ENCODE measurements around the gene TOX2. TPM values are rescaled to one million over a fixed set of nuclear protein-coding genes. Genes with fewer than 3 reads are reported as not detected.
A peak's percentile ranks its signal among the peaks of the same experiment; 100 is the strongest.

Gene TOX2
- total RNA-seq, 2 experiments from 2014 or later: 1.8 to 1.9 TPM

DNA sequence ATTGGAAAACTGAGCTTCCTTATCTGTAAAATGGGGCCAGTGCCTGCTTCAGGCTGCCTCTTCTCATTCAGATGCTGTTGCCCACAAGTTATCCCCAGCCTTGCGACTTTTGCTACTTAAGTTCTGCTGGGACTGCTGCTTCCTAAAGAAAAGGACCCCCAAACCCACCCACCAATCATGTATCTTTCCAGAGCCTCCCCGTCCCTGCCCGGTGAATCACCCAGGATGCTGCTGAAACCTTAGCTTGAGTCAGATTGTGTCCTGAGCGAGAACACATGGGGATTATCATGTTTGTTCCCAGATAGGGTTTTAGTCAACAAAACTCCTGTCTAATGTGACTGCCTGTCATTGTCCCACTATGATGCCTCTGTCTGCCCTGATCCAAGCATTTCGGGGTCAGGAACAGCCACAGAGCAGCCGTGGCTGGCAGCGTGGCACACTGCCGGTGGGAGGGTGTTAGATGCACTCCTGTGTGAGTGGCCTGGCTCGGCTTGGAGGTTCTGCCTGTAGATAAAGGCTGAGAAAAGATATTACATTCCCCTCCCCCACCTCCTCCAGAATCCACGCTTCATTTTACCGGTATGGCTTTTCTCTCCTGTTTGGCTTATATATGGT lies 79.9 kb downstream of the TOX2 start:
- Mint-ChIP-seq H3K27me3 (peaks cover 39% of the 10 kb centered on the region), H3K27ac (no peak overlapping the region), H3K4me3 (no peak overlapping the region), H3K36me3 (no peaks in the 10 kb centered on the region), H3K4me1 (no peaks in the 10 kb centered on the region), H3K9me3 (ENCODE audit: low read depth) (no peaks in the 10 kb centered on the region)
- CTCF ChIA-PET: interaction anchor here (2.5 kb wide), 1 partner anchor 11 kb away, joined by 8 read pairs; no protein-coding TSS in a partner anchor
- DNase-seq: no peak
- ATAC-seq: no peak

GRCh38 chr20:43995645-43996044 lies 81.0 kb downstream of the TOX2 start:
- Mint-ChIP-seq H3K9me3 (ENCODE audit: low read depth) (no peaks in the 10 kb centered on the region), H3K4me1 (no peaks in the 10 kb centered on the region)
- ATAC-seq: no peak

GRCh38 chr20:43996240-43996930 lies 81.7 kb downstream of the TOX2 start:
- CTCF ChIA-PET: interaction anchor here (2.5 kb wide), 1 partner anchor 13 kb away, joined by 8 read pairs; no protein-coding TSS in a partner anchor
- Mint-ChIP-seq H3K27ac (no peak overlapping the region), H3K4me1 (peaks cover under 1% of the 10 kb centered on the region), H3K27me3 (peaks cover 49% of the 10 kb centered on the region), H3K36me3 (peaks cover 6% of the 10 kb centered on the region), H3K4me3 (no peak overlapping the region), H3K9me3 (ENCODE audit: low read depth) (no peaks in the 10 kb centered on the region)
- DNase-seq (no peak), ATAC-seq (no peak)

More at GRCh38 chr20:43995645-43996044, 81.0 kb downstream of the TOX2 start:
- no peak overlapping the region for H3K4me3 Mint-ChIP-seq
- no peak for DNase-seq
- H3K36me3 Mint-ChIP-seq: peaks cover 5% of the 10 kb centered on the region
- no peak overlapping the region for H3K27ac Mint-ChIP-seq
- CTCF ChIA-PET: interaction anchor here (2.5 kb wide), 1 partner anchor 12 kb away, joined by 8 read pairs; no protein-coding TSS in a partner anchor
- peaks cover 47% of the 10 kb centered on the region for H3K27me3 Mint-ChIP-seq

DNA sequence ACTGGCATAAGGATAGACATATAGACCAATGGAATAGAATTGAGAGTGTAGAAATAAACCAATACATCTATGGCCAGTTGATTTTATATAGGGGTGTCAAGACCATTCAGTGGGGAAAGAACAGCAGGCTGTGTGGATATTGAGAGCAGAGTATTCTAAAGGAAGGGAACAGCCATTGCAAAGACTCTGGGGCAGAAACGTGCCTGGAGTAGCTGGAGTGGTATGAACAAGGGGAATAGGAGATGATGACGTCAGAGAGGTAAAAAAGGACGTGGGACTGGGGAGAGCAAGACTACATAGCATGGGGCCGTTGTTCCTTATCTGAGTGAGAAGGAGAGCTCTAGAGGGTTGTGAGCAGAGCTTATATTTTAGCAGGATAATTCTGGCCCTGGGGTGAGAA lies 85.2 kb downstream of the TOX2 start:
- CTCF ChIA-PET: interaction anchor here (1.0 kb wide), 1 partner anchor 15 kb away, joined by 4 read pairs; no protein-coding TSS in a partner anchor
- Mint-ChIP-seq H3K27me3 (peaks cover 74% of the 10 kb centered on the region), H3K9me3 (ENCODE audit: low read depth) (no peaks in the 10 kb centered on the region), H3K36me3 (peaks cover 6% of the 10 kb centered on the region), H3K27ac (no peak overlapping the region), H3K4me1 (peaks cover 10% of the 10 kb centered on the region), H3K4me3 (no peak overlapping the region)
- DNase-seq: peak; percentile 11
- no peak for ATAC-seq

- CTCF ChIA-PET: no interaction called here
- H3K36me3 Mint-ChIP-seq: peaks cover 6% of the 10 kb centered on the region
- H3K9me3 Mint-ChIP-seq (ENCODE audit: low read depth): no peaks in the 10 kb centered on the region
- no peak overlapping the region for H3K27ac Mint-ChIP-seq
- peaks cover 10% of the 10 kb centered on the region for H3K4me1 Mint-ChIP-seq
- H3K27me3 Mint-ChIP-seq: peaks cover 71% of the 10 kb centered on the region
- H3K4me3 Mint-ChIP-seq: no peak overlapping the region
- ATAC-seq (no peak), DNase-seq (peak; percentile 31)
These were observed 87.3 kb downstream of the TOX2 start for GRCh38 chr20:44001667-44002596.

DNA sequence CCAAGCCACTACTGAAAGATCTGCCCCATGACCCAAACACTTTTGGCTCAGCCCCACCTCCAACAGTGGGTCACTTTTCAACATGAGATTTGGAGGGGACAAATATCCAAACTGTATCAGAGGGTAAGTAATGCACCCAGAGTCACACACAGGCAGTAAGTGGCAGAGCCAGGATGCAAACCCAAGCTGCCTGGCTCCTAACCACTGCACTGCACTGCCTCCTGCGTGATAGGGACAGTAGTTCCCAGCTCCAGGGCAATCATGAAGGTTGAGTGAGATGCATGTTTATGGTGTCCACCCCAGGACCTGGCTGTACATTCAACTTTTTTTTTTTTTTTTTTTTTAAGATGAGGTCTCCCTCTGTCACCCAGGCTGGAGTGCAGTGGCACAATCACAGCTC lies 88.2 kb downstream of the TOX2 start:
- ATAC-seq (no peak), DNase-seq (peak; percentile 23)
- Mint-ChIP-seq H3K9me3 (ENCODE audit: low read depth) (no peaks in the 10 kb centered on the region), H3K36me3 (peaks cover 6% of the 10 kb centered on the region), H3K4me3 (no peak overlapping the region), H3K4me1 (peaks cover 10% of the 10 kb centered on the region), H3K27me3 (peaks cover 72% of the 10 kb centered on the region), H3K27ac (no peak overlapping the region)
- CTCF ChIA-PET: interaction anchor here (0.9 kb wide), 1 partner anchor 19 kb away, joined by 3 read pairs; no protein-coding TSS in a partner anchor

DNA sequence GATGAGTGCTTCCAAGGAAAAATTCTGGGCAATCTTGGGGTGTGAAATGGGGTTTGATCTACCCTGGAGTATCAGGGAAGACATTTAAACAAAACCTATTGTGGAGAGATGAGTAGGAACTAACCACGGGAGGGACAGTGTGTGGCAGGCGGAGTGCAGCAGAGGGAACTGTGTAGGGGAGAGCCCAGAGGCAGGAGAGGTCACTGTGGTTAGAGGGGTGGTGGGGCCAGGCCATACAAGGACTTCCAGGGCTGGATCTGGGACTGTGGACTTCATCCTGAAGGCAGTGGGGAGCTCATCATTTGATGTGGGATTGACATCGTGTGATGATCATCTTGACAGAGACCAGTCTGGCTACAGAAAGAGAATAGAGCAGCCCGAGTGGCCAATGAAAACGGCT lies 89.0 kb downstream of the TOX2 start:
- Mint-ChIP-seq H3K4me3 (no peak overlapping the region), H3K27ac (no peak overlapping the region), H3K4me1 (peaks cover 10% of the 10 kb centered on the region), H3K36me3 (peaks cover 6% of the 10 kb centered on the region), H3K27me3 (peaks cover 75% of the 10 kb centered on the region), H3K9me3 (ENCODE audit: low read depth) (no peaks in the 10 kb centered on the region)
- peak; percentile 12 for DNase-seq
- no peak for ATAC-seq
- CTCF ChIA-PET: interaction anchor here (0.8 to 0.9 kb wide), 2 partner anchors 20 to 42 kb away, joined by 3 to 4 read pairs; no protein-coding TSS in a partner anchor

- H3K9me3 Mint-ChIP-seq (ENCODE audit: low read depth): no peaks in the 10 kb centered on the region
- no peak overlapping the region for H3K4me3 Mint-ChIP-seq
- H3K27ac Mint-ChIP-seq: no peak overlapping the region
- CTCF ChIA-PET: interaction anchor here (0.8 to 1.5 kb wide), 2 partner anchors 23 to 42 kb away, joined by 4 read pairs; no protein-coding TSS in a partner anchor
- DNase-seq (peak; percentile 15), ATAC-seq (no peak)
- peaks cover 6% of the 10 kb centered on the region for H3K36me3 Mint-ChIP-seq
- peaks cover 10% of the 10 kb centered on the region for H3K4me1 Mint-ChIP-seq
- H3K27me3 Mint-ChIP-seq: peaks cover 81% of the 10 kb centered on the region
These were observed 89.8 kb downstream of the TOX2 start for GRCh38 chr20:44004306-44004915.

DNA sequence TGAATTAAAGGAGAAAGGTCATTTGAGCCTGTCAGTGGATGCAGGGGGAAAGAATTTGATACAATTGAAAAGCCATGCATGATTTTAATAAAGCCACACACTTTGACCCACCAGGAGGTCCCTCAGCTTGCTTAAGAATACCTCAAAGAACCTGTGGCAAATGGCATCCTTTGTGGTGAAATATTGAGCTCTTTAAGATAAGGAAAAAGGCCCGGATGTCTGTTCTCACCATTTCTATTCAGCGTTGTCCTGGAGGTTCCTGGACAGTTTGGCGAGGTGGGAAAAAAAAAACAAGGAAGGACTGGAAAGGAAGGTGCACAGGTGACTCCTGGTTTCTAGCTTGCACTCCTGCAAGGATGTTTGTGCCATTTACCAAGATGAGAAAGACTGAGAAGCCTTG lies 91.0 kb downstream of the TOX2 start:
- Mint-ChIP-seq H3K36me3 (peaks cover 1% of the 10 kb centered on the region), H3K9me3 (ENCODE audit: low read depth) (no peaks in the 10 kb centered on the region), H3K27me3 (peaks cover 79% of the 10 kb centered on the region), H3K4me3 (no peak overlapping the region), H3K27ac (no peak overlapping the region), H3K4me1 (peaks cover 10% of the 10 kb centered on the region)
- no peak for DNase-seq
- CTCF ChIA-PET: interaction anchor here (1.5 kb wide), 1 partner anchor 22 kb away, joined by 4 read pairs; no protein-coding TSS in a partner anchor
- ATAC-seq: no peak

GRCh38 chr20:44006126-44006525 lies 91.5 kb downstream of the TOX2 start:
- no peak overlapping the region for H3K4me3 Mint-ChIP-seq
- peaks cover 14% of the 10 kb centered on the region for H3K4me1 Mint-ChIP-seq
- no peaks in the 10 kb centered on the region for H3K9me3 Mint-ChIP-seq (ENCODE audit: low read depth)
- H3K27ac Mint-ChIP-seq: no peak overlapping the region
- ATAC-seq: no peak
- no peak for DNase-seq
- peaks cover 81% of the 10 kb centered on the region for H3K27me3 Mint-ChIP-seq
- no peaks in the 10 kb centered on the region for H3K36me3 Mint-ChIP-seq
- CTCF ChIA-PET: no interaction called here

DNA sequence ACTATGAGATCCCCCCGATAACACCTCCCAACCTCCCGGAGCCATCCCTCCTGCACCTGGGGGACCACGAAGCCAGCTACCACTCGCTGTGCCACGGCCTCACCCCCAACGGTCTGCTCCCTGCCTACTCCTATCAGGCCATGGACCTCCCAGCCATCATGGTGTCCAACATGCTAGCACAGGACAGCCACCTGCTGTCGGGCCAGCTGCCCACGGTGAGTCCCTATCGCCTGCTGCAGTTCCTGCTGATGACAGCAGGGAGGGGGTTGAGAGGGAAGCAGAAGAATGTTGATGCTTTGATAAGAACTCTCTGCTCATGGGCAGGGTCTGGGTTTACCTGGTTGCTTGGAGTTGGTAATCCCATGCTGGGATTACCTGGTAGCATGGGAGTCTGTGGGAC lies 91.9 kb downstream of the TOX2 start:
- Mint-ChIP-seq H3K4me3 (no peak overlapping the region), H3K4me1 (peaks cover 17% of the 10 kb centered on the region), H3K27ac (no peak overlapping the region), H3K36me3 (no peaks in the 10 kb centered on the region), H3K27me3 (peaks cover 83% of the 10 kb centered on the region), H3K9me3 (ENCODE audit: low read depth) (no peaks in the 10 kb centered on the region)
- CTCF ChIA-PET: no interaction called here
- ATAC-seq (no peak), DNase-seq (no peak)

DNA sequence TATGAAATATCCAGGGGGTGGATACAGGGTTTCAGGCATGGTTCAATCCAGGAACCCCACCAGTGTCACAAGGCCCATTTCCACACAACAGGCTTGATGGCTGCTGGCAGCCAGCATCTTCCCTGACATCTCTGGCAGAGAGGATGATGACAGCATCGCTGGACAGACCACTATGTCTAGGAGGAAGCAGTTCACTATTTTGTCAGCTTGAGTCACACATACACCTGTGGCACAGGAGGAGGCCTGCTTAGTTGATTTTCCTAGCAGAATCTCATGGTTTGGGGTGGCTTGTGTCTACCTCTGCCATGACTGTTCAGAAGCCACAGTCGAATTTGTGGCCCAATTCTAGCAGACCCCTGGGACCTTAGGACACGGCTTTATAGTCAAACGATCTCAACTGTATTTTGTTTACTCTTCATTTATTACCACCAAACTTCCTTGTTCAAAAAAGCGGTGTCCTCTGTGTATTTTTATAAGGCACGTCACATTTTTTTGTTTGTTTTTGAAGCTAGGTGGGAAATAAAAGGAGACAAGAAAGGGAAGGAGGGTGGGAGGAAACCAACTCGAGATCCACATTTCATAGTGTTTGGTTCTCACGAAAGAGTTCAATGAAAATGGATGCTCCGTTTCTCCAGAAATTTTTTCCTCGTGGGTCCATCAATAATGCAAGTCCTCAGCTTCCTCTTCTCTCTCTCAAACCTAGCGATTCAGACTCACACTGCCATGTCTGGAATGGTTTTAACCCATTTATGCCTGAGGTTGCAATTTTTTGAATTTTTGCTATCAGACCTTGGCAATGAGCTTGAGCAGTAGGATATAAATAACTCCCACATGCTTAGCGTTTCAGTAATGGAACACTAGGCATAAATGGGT lies 94.4 kb downstream of the TOX2 start:
- no peaks in the 10 kb centered on the region for H3K36me3 Mint-ChIP-seq
- ATAC-seq (no peak), DNase-seq (no peak)
- H3K27ac Mint-ChIP-seq: no peak overlapping the region
- peaks cover 13% of the 10 kb centered on the region for H3K4me1 Mint-ChIP-seq
- no peak overlapping the region for H3K4me3 Mint-ChIP-seq
- CTCF ChIA-PET: no interaction called here
- H3K9me3 Mint-ChIP-seq (ENCODE audit: low read depth): no peaks in the 10 kb centered on the region
- peaks cover 81% of the 10 kb centered on the region for H3K27me3 Mint-ChIP-seq
